HEK293T (cell line): ENCODE measurements around the gene PXT1.

Experiments used
- ELF4 ChIP-seq: fragments of 450-650 bp; IDR thresholded peaks from 2 replicates; pipeline ENCODE4 v1.6.1; 2017; ENCODE audit warnings: antibody characterized with exemption
- FOXA1 ChIP-seq: fragments of 450-650 bp; IDR thresholded peaks from 2 replicates; pipeline ENCODE4 v1.6.1; 2016; ENCODE audit warnings: mild to moderate bottlenecking
- FOXM1 ChIP-seq: fragments of 450-650 bp; IDR thresholded peaks from 2 replicates; pipeline ENCODE4 v1.6.1; 2017; ENCODE audit warnings: mild to moderate bottlenecking, borderline replicate concordance
- HDGF ChIP-seq: fragments of 450-650 bp; IDR thresholded peaks from 2 replicates; pipeline ENCODE4 v1.6.1; 2017; ENCODE audit warnings: antibody characterized with exemption, borderline replicate concordance
- SP1 ChIP-seq: fragments of 450-650 bp; IDR thresholded peaks from 2 replicates; pipeline ENCODE4 v1.6.1; 2017
- SUZ12 ChIP-seq: fragments of 450-650 bp; IDR thresholded peaks from 2 replicates; pipeline ENCODE4 v1.6.1; 2016; ENCODE audit warnings: mild to moderate bottlenecking
- ZNF384 ChIP-seq: fragments of 450-650 bp; IDR thresholded peaks from 2 replicates; pipeline ENCODE4 v1.6.1; 2016

GRCh38 chr6:36347621-36348020 lies 95.0 kb downstream of the PXT1 start:
- no peak for TF ChIP-seq SUZ12
- no peak for TF ChIP-seq ELF4
- no peak for TF ChIP-seq FOXA1
- TF ChIP-seq FOXM1: no peak
- no peak for TF ChIP-seq HDGF
- no peak for TF ChIP-seq SP1
- TF ChIP-seq ZNF384: no peak
